ENCODE data around the gene STK39. TPM values are rescaled to one million over a fixed set of nuclear protein-coding genes. Genes with fewer than 3 reads are reported as not detected.

STK39 gene
- total and polyA plus RNA-seq, 9 of the 15 experiments (the other 6 are each of a cell fraction or from before 2014, with no cell fraction given), result 0.19 to 0.76 (median 0.51) TPM

- ChIA-PET POLR2A (no interaction called here), CTCF (ENCODE audit: low intra/inter-chr PET ratio) (no interaction called here)
- Histone ChIP-seq H3K27me3 (ENCODE audit: control insufficient read depth in 2 of 2, insufficient read depth in 2 of 2, low read length in 2 of 2) (peaks cover 5 to 19% of the 10 kb centered on the region in 2 experiments; a peak in 4 of 5 replicates), H3K4me2 (ENCODE audit: insufficient read depth, low read length) (no peak overlapping the region), H2AFZ (ENCODE audit: low read depth, low read length) (no peak overlapping the region), H3K79me2 (ENCODE audit: control insufficient read depth, insufficient read depth, low read length) (no peaks in the 10 kb centered on the region), H3K9me3 (replicated peaks; ENCODE audit: control insufficient read depth, insufficient read depth, low read depth, low read length) (no peaks in the 10 kb centered on the region), H3K4me1 (replicated peaks in 1 of 2; ENCODE audit: control insufficient read depth in 2 of 2, insufficient read depth in 2 of 2, low read length in 2 of 2) (no peaks in the 10 kb centered on the region; a peak in 1 of 5 replicates), H3K36me3 (ENCODE audit: control insufficient read depth, insufficient read depth, low read length) (no peaks in the 10 kb centered on the region), H4K20me1 (replicated peaks; ENCODE audit: control insufficient read depth, insufficient read depth, low read length) (no peaks in the 10 kb centered on the region), H3K9ac (ENCODE audit: insufficient read depth in 1 of 2, low read depth in 2 of 2, low read length in 2 of 2) (no peak overlapping the region), H3K27ac (ENCODE audit: extremely low read depth, low read depth, low read length) (no peak overlapping the region), H3K4me3 (no peak overlapping the region), H3K9me1 (ENCODE audit: control insufficient read depth, insufficient read depth, low read length) (no peaks in the 10 kb centered on the region)
- no peak for ATAC-seq
- WGBS (ENCODE audit: insufficient coverage, low coverage, missing lambda C conversion rate), result 13% methylated on average over 2 of the region's 2 CpGs
- in situ Hi-C loops (cut with MboI) (no loop called here), intact Hi-C loops (cut with micrococcal nuclease) (no loop called here)
- BruUV-seq (replicated peaks), result no TSS peak
- DNase-seq (ENCODE audit: extremely low read depth in 1 of 4, low spot score in 3 of 4), result no peak
- FAIRE-seq, result no peak
- no peak for TF ChIP-seq TBP (optimal IDR thresholded peaks at IDR 0.05; ENCODE audit: low read depth, low read length)
- TF ChIP-seq ZNF639 (CRISPR knock-in tag; conservative IDR thresholded peaks at IDR 0.05 in 1 of 2, IDR thresholded peaks at IDR 0.05 in 1 of 2), result no peak
- no peak for TF ChIP-seq JUNB (CRISPR knock-in tag; conservative IDR thresholded peaks at IDR 0.05)
- no peak for TF ChIP-seq ASH1L (IDR thresholded peaks at IDR 0.05; ENCODE audit: borderline replicate concordance, low read depth, partially characterized antibody)
- no peak for TF ChIP-seq ZNF740 (CRISPR knock-in tag; IDR thresholded peaks at IDR 0.05)
- no peak for TF ChIP-seq ZNF740 (tag; IDR thresholded peaks at IDR 0.05)
- TF ChIP-seq, protein P1, sequence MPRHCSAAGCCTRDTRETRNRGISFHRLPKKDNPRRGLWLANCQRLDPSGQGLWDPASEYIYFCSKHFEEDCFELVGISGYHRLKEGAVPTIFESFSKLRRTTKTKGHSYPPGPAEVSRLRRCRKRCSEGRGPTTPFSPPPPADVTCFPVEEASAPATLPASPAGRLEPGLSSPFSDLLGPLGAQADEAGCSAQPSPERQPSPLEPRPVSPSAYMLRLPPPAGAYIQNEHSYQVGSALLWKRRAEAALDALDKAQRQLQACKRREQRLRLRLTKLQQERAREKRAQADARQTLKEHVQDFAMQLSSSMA (CRISPR knock-in tag; IDR thresholded peaks at IDR 0.05), result no peak
- TF ChIP-seq NFYB (IDR thresholded peaks at IDR 0.05; ENCODE audit: extremely low read depth, insufficient read length), result no peak
- TF ChIP-seq RAD21 (CRISPR knock-in tag; conservative IDR thresholded peaks at IDR 0.05 in 1 of 2, IDR thresholded peaks at IDR 0.05 in 1 of 2), result no peak
- no peak for TF ChIP-seq ERF (CRISPR knock-in tag; IDR thresholded peaks at IDR 0.05)
- no peak for TF ChIP-seq ZNF764 (CRISPR knock-in tag; IDR thresholded peaks at IDR 0.05; ENCODE audit: low read depth)
- no peak for TF ChIP-seq ZBTB7A (IDR thresholded peaks at IDR 0.05; ENCODE audit: borderline replicate concordance, control insufficient read depth, low read depth, low read length)
- TF ChIP-seq ZNF354B (CRISPR knock-in tag; IDR thresholded peaks at IDR 0.05), result no peak
- TF ChIP-seq, protein P2, sequence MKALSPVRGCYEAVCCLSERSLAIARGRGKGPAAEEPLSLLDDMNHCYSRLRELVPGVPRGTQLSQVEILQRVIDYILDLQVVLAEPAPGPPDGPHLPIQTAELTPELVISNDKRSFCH (CRISPR knock-in tag; IDR thresholded peaks at IDR 0.05), result no peak
- TF ChIP-seq, protein P2 (tag; IDR thresholded peaks at IDR 0.05), result no peak
Measured at GRCh38 chr2:168253379-168253778, 6.0 kb upstream of the STK39 start.

All from K562 (cell line).